ENCODE results near the gene PFN1.
"Not testable (repeated sequence)": the region's sequence is repeated elsewhere in the genome, so short reads cannot be mapped to it uniquely, and the experiment has no call there.

DNA sequence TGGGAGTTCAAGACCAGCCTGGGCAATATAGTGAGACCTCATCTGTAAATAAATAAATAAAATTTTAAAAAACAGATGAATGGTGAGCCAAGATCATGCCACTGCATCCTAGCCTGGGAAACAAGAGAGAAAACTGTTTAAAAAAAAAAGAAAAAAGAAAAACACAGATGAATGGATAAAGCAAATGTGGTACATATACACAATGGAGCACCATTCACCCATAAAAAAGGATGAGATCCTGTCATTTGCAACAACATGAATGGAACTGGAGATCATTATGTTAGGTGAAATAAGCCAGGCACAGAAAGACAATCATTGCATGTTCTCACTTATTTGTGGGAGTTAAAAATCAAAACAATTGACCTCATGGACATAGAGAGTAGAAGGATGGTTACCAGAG, 41.7 kb downstream of the PFN1 start:
- not testable (repeated sequence) for TF ChIP-seq POLR2A (IDR thresholded peaks at IDR 0.05)
- TF ChIP-seq, protein P1, sequence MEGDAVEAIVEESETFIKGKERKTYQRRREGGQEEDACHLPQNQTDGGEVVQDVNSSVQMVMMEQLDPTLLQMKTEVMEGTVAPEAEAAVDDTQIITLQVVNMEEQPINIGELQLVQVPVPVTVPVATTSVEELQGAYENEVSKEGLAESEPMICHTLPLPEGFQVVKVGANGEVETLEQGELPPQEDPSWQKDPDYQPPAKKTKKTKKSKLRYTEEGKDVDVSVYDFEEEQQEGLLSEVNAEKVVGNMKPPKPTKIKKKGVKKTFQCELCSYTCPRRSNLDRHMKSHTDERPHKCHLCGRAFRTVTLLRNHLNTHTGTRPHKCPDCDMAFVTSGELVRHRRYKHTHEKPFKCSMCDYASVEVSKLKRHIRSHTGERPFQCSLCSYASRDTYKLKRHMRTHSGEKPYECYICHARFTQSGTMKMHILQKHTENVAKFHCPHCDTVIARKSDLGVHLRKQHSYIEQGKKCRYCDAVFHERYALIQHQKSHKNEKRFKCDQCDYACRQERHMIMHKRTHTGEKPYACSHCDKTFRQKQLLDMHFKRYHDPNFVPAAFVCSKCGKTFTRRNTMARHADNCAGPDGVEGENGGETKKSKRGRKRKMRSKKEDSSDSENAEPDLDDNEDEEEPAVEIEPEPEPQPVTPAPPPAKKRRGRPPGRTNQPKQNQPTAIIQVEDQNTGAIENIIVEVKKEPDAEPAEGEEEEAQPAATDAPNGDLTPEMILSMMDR (IDR thresholded peaks at IDR 0.05): not testable (repeated sequence)
